NCI-H524 treated with DMSO at 0.1 percent for 48 hours (cell line): Measurements from ENCODE around the gene RASA2.

Experiments used
- DNase-seq: peaks from one replicate; lab custom pipeline; 2025; lab: John Stamatoyannopoulos, UW

The RASA2 gene

GRCh38 chr3:141486746-141487520 is at the start of gene RASA2:
TSS of gene RASA2 (plus strand) at chr3:141487027. CDS start at chr3:141487084, 57 bp downstream.
- peak; percentile 42 for DNase-seq

GRCh38 chr3:141439589-141439988 is 47.2 kb upstream of the RASA2 start:
- DNase-seq, result no peak

- DNase-seq, result no peak
Measured at GRCh38 chr3:141440942-141441341, 45.9 kb upstream of the RASA2 start.

- no peak for DNase-seq
Measured at GRCh38 chr3:141441381-141442364, 45.2 kb upstream of the RASA2 start.

- no peak for DNase-seq
Measured at GRCh38 chr3:141442446-141442845, 44.4 kb upstream of the RASA2 start.

GRCh38 chr3:141442914-141443313 is 43.9 kb upstream of the RASA2 start:
- no peak for DNase-seq

GRCh38 chr3:141444586-141445285 is 42.1 kb upstream of the RASA2 start:
- DNase-seq, result no peak

- DNase-seq, result no peak
Measured at GRCh38 chr3:141445990-141446389, 40.8 kb upstream of the RASA2 start.

- no peak for DNase-seq
Measured at GRCh38 chr3:141446737-141447136, 40.1 kb upstream of the RASA2 start.

- no peak for DNase-seq
Measured at GRCh38 chr3:141447383-141447782, 39.4 kb upstream of the RASA2 start.

GRCh38 chr3:141448606-141449220 is 38.1 kb upstream of the RASA2 start:
- no peak for DNase-seq

- no peak for DNase-seq
Measured at GRCh38 chr3:141449424-141449823, 37.4 kb upstream of the RASA2 start.

GRCh38 chr3:141450727-141451375 is 36.0 kb upstream of the RASA2 start:
- no peak for DNase-seq

GRCh38 chr3:141452045-141452444 is 34.8 kb upstream of the RASA2 start:
- DNase-seq, result no peak

- DNase-seq, result no peak
Measured at GRCh38 chr3:141452773-141453172, 34.1 kb upstream of the RASA2 start.

GRCh38 chr3:141454054-141454453 is 32.8 kb upstream of the RASA2 start:
- DNase-seq, result no peak

GRCh38 chr3:141454906-141455602 is 31.8 kb upstream of the RASA2 start:
- peak; percentile 3 for DNase-seq

- DNase-seq, result no peak
Measured at GRCh38 chr3:141455603-141456300, 31.1 kb upstream of the RASA2 start.

- DNase-seq, result no peak
Measured at GRCh38 chr3:141456301-141456625, 30.6 kb upstream of the RASA2 start.

- DNase-seq, result no peak
Measured at GRCh38 chr3:141457624-141458236, 29.1 kb upstream of the RASA2 start.
